Natural killer cell (primary cell): ENCODE data around the gene AGTRAP. TPM values are rescaled to one million over a fixed set of nuclear protein-coding genes. Genes with fewer than 3 reads are reported as not detected.
A peak's percentile ranks its signal among the peaks of the same experiment; 100 is the strongest.

Experiments used
- ATAC-seq, 3 donors: fragments of 150-1000 bp in 2 of 3; fragments of 200-7000 bp in 1 of 3; cut with Tn5 transposase; 1 replicate in 1 of 3; 2 replicates in 2 of 3; pipeline ENCODE4 v1.10.0; 2021; ENCODE audit warnings: mild to moderate bottlenecking in 2 of 3, moderate library complexity in 2 of 3
- DNase-seq, 2 donors: peaks; one replicate each; pipeline versions ENCODE4 v3.0.0 to v3.0.0-alpha.2; 2013 to 2021; ENCODE audit warnings: mixed read lengths in 1 of 2
- H3K27ac ChIP-seq: one replicate; pipeline ENCODE4 v1.5.1; 2013; ENCODE audit warnings: mild to moderate bottlenecking, low read length
- H3K27me3 ChIP-seq: one replicate; pipeline ENCODE4 v1.6.1; 2013; ENCODE audit warnings: low read length; ENCODE audit not compliant: control insufficient read depth, insufficient read depth
- H3K36me3 ChIP-seq: one replicate; pipeline ENCODE4 v1.6.1; 2013; ENCODE audit warnings: low read length; ENCODE audit not compliant: control insufficient read depth, insufficient read depth
- H3K4me1 ChIP-seq: one replicate; pipeline ENCODE4 v1.6.1; 2013; ENCODE audit warnings: low read length; ENCODE audit not compliant: control insufficient read depth, insufficient read depth
- H3K4me3 ChIP-seq: one replicate; pipeline ENCODE4 v1.5.1; 2013; ENCODE audit warnings: low read length
- H3K9me3 ChIP-seq: one replicate; pipeline ENCODE4 v1.6.1; 2013; ENCODE audit warnings: low read length; ENCODE audit not compliant: control insufficient read depth, insufficient read depth
- H3K27ac Mint-ChIP-seq, 2 donors: one replicate each; pipeline ENCODE4 v1.8.0; 2022; ENCODE audit warnings: mild to moderate bottlenecking in 2 of 2, mixed read lengths in 2 of 2, moderate library complexity in 1 of 2
- H3K27me3 Mint-ChIP-seq, 2 donors: one replicate each; pipeline ENCODE4 v1.8.0; 2022; ENCODE audit warnings: low read depth in 2 of 2, mixed read lengths in 2 of 2
- H3K36me3 Mint-ChIP-seq: one replicate; pipeline ENCODE4 v1.8.0; 2022; ENCODE audit warnings: mixed read lengths
- H3K4me1 Mint-ChIP-seq, 2 donors: one replicate each; pipeline ENCODE4 v1.8.0; 2022; ENCODE audit warnings: mixed read lengths in 2 of 2
- H3K4me3 Mint-ChIP-seq: one replicate; pipeline ENCODE4 v1.8.0; 2022; ENCODE audit warnings: mild to moderate bottlenecking, moderate library complexity, mixed read lengths
- H3K9me3 Mint-ChIP-seq, 2 donors: one replicate each; pipeline ENCODE4 v1.8.0; 2022; ENCODE audit warnings: mixed read lengths in 2 of 2
- CTCF ChIP-seq: fragments of 200-600 bp; IDR thresholded peaks from one replicate; pipeline ENCODE4 v1.8.0; 2022; ENCODE audit warnings: antibody characterized with exemption
- WGBS: methylation state at CpG from one replicate; pipeline ENCODE4 v1.1.7; 2013; ENCODE audit warnings: missing lambda C conversion rate; ENCODE audit not compliant: insufficient coverage; 5-methylcytosine and 5-hydroxymethylcytosine counted together
- intact Hi-C: fragments of 100-400 bp; cut with micrococcal nuclease; formaldehyde crosslinking; loops from one replicate; pipeline ENCODE4 v1.14.2; 2022
- total RNA-seq, 4 donors: library from RNA; stranded (reverse); fragments of 120-200 nt in 1 of 4; gene quantifications; one replicate each; pipeline versions ENCODE4 v1.2.3 to v1.2.4, GENCODE V29; 2013 to 2022

AGTRAP gene
- total RNA-seq, 3 donors from 2014 or later (not counting 1 experiment from before 2014, with no cell fraction given), result 94.6 to 122 (median 104) TPM

GRCh38 chr1:11691302-11691914 is 44.5 kb upstream of the AGTRAP start, which contains the start of gene DRAXIN:
Gene DRAXIN, plus strand, starts transcription at chr1:11691710. Its CDS starts 14,549 bp downstream, at chr1:11706259.
- Histone ChIP-seq H3K4me3 (peak within 1 kb of the TSS; percentile 16), H3K27me3 (peaks cover 16% of the 10 kb centered on the region), H3K27ac (peak within 1 kb of the TSS; percentile 40), H3K4me1 (peaks cover 41% of the 10 kb centered on the region), H3K36me3 (no peaks in the 10 kb centered on the region), H3K9me3 (no peaks in the 10 kb centered on the region)
- intact Hi-C loops, result no loop called here
- H3K9me3 Mint-ChIP-seq, result no peaks in the 10 kb centered on the region
- TF ChIP-seq CTCF, result no peak
- H3K36me3 Mint-ChIP-seq, result no peaks in the 10 kb centered on the region
- peak within 1 kb of the TSS; percentile 79 to 85 for H3K27ac Mint-ChIP-seq
- ATAC-seq (peak; percentile 13 to 45 (median 31)), DNase-seq (peak; percentile 22 to 33)
- WGBS, result under 1% methylated on average over 74 of the region's 78 CpGs
- H3K27me3 Mint-ChIP-seq, result peaks cover 0 to 22% of the 10 kb centered on the region in 2 donors
- peaks cover 38 to 46% of the 10 kb centered on the region in 2 donors for H3K4me1 Mint-ChIP-seq
- peak within 1 kb of the TSS; percentile 87 for H3K4me3 Mint-ChIP-seq

- H3K27me3 Mint-ChIP-seq, result peaks cover 0 to 22% of the 10 kb centered on the region in 2 donors
- 9% methylated on average over 63 of the region's 64 CpGs for WGBS
- peaks cover 38 to 46% of the 10 kb centered on the region in 2 donors for H3K4me1 Mint-ChIP-seq
- H3K27me3 ChIP-seq, result peaks cover 16% of the 10 kb centered on the region
- intact Hi-C loops, result loop anchor here (2.0 kb wide), 1 partner anchor 27 kb away; the partner anchor contains the start of gene FBXO6
- H3K27ac Mint-ChIP-seq, result peak overlapping the region; percentile 79 to 85
- H3K9me3 ChIP-seq, result no peaks in the 10 kb centered on the region
- no peak for TF ChIP-seq CTCF
- peaks cover 41% of the 10 kb centered on the region for H3K4me1 ChIP-seq
- peak overlapping the region; percentile 14 for H3K4me3 ChIP-seq
- peak overlapping the region; percentile 40 for H3K27ac ChIP-seq
- DNase-seq (peak in 1 of 2 donors; percentile 21), ATAC-seq (no peak)
- no peaks in the 10 kb centered on the region for H3K36me3 ChIP-seq
- peak overlapping the region; percentile 87 for H3K4me3 Mint-ChIP-seq
- H3K9me3 Mint-ChIP-seq, result no peaks in the 10 kb centered on the region
- no peaks in the 10 kb centered on the region for H3K36me3 Mint-ChIP-seq
Measured at GRCh38 chr1:11691928-11692711, 43.8 kb upstream of the AGTRAP start.

GRCh38 chr1:11693024-11693590 is 42.8 kb upstream of the AGTRAP start:
- Mint-ChIP-seq H3K4me3 (peak overlapping the region; percentile 87), H3K9me3 (no peaks in the 10 kb centered on the region), H3K4me1 (peaks cover 38 to 46% of the 10 kb centered on the region in 2 donors), H3K36me3 (no peaks in the 10 kb centered on the region), H3K27ac (peak overlapping the region; percentile 79 to 85), H3K27me3 (peaks cover 0 to 22% of the 10 kb centered on the region in 2 donors)
- ATAC-seq (peak; percentile 77 to 80 (median 78)), DNase-seq (peak; percentile 61 to 64)
- no peaks in the 10 kb centered on the region for H3K9me3 ChIP-seq
- no peaks in the 10 kb centered on the region for H3K36me3 ChIP-seq
- intact Hi-C loops, result loop anchor here (1.0 to 2.0 kb wide), 4 partner anchors 13 to 37 kb away; partner anchors contain the start of gene FBXO6
- H3K27me3 ChIP-seq, result peaks cover 16% of the 10 kb centered on the region
- H3K4me1 ChIP-seq, result peaks cover 41% of the 10 kb centered on the region
- 2% methylated on average over 6 of the region's 6 CpGs for WGBS
- H3K4me3 ChIP-seq, result no peak overlapping the region
- TF ChIP-seq CTCF, result no peak
- peak overlapping the region; percentile 59 for H3K27ac ChIP-seq
